ENCODE data around the gene MYBPC2. TPM values are rescaled to one million over a fixed set of nuclear protein-coding genes. Genes with fewer than 3 reads are reported as not detected.

Gene MYBPC2
- total and polyA plus RNA-seq, 9 of the 15 experiments (the other 6 are each of a cell fraction or from before 2014, with no cell fraction given) = 0.01 to 0.14 (median 0.04) TPM; not detected in 6

- no TSS peak for BruUV-seq (replicated peaks)
- Histone ChIP-seq H3K27me3 (ENCODE audit: control insufficient read depth in 2 of 2, insufficient read depth in 2 of 2, low read length in 2 of 2) (peaks cover 0 to 18% of the 10 kb centered on the region in 2 experiments; a peak in 2 of 5 replicates), H3K4me1 (replicated peaks in 1 of 2; ENCODE audit: control insufficient read depth in 2 of 2, insufficient read depth in 2 of 2, low read length in 2 of 2) (peaks cover 12 to 40% of the 10 kb centered on the region in 2 experiments; a peak in 4 of 5 replicates), H3K9ac (ENCODE audit: insufficient read depth in 1 of 2, low read depth in 2 of 2, low read length in 2 of 2) (peak overlapping the region in 1 of 2 experiments; percentile 53; a peak in 2 of 4 replicates), H3K4me3 (no peak overlapping the region), H3K4me2 (ENCODE audit: insufficient read depth, low read length) (peak overlapping the region; percentile 21), H3K36me3 (ENCODE audit: control insufficient read depth, insufficient read depth, low read length) (no peaks in the 10 kb centered on the region), H3K27ac (ENCODE audit: extremely low read depth, low read depth, low read length) (no peak overlapping the region), H3K79me2 (ENCODE audit: control insufficient read depth, insufficient read depth, low read length) (no peaks in the 10 kb centered on the region), H3K9me1 (ENCODE audit: control insufficient read depth, insufficient read depth, low read length) (no peaks in the 10 kb centered on the region), H4K20me1 (replicated peaks; ENCODE audit: control insufficient read depth, insufficient read depth, low read length) (no peaks in the 10 kb centered on the region), H2AFZ (ENCODE audit: low read depth, low read length) (peak overlapping the region; percentile 85), H3K9me3 (replicated peaks; ENCODE audit: control insufficient read depth, insufficient read depth, low read depth, low read length) (no peaks in the 10 kb centered on the region)
- peak; percentile 92 for ATAC-seq
- POLR2A ChIA-PET = interaction anchor here (0.6 to 1.5 kb wide), 7 partner anchors 8 to 109 kb away, joined by 3 to 9 read pairs (median 5); partner anchors contain the start of gene POLD1
- WGBS (ENCODE audit: insufficient coverage, low coverage, missing lambda C conversion rate) = 24% methylated on average over 23 of the region's 29 CpGs
- in situ Hi-C loops (cut with MboI) = no loop called here
- peak; percentile 89 for FAIRE-seq
- CTCF ChIA-PET (ENCODE audit: low intra/inter-chr PET ratio) = no interaction called here
- DNase-seq (ENCODE audit: extremely low read depth in 1 of 4, low spot score in 3 of 4) = peak; percentile 74 to 82 (median 78)
- intact Hi-C loops (cut with micrococcal nuclease) = no loop called here
- TF ChIP-seq NFIC (IDR thresholded peaks at IDR 0.05) (0 out of 2 replicates have a peak, but pooled peaks have one; percentile 10), ZNF12 (CRISPR knock-in tag; IDR thresholded peaks at IDR 0.05) (no peak), TAL1 (IDR thresholded peaks at IDR 0.05) (no peak), HNRNPUL1 (IDR thresholded peaks at IDR 0.05; ENCODE audit: low read length) (no peak), NR2C2 (CRISPR knock-in tag; IDR thresholded peaks at IDR 0.05) (no peak), NR2C2 (tag; IDR thresholded peaks at IDR 0.05) (0 out of 2 replicates have a peak, but pooled peaks have one; percentile 1), PTRF (tag; IDR thresholded peaks at IDR 0.05) (no peak), MYNN (IDR thresholded peaks at IDR 0.05) (no peak), MYNN (CRISPR knock-in tag; IDR thresholded peaks at IDR 0.05) (no peak), RCOR1 (IDR thresholded peaks at IDR 0.05; ENCODE audit: borderline replicate concordance in 1 of 2, low read depth in 2 of 2, low read length in 2 of 2) (peak in 1 of 2 experiments; percentile 56; a peak in 1 of 4 replicates), SRSF9 (IDR thresholded peaks at IDR 0.05; ENCODE audit: borderline replicate concordance, low read depth, low read length) (no peak), DEAF1 (CRISPR knock-in tag; IDR thresholded peaks at IDR 0.05) (no peak), HMG20B (CRISPR knock-in tag; IDR thresholded peaks at IDR 0.05) (no peak), ZNF41 (CRISPR knock-in tag; conservative IDR thresholded peaks at IDR 0.05) (no peak), THAP7 (CRISPR knock-in tag; IDR thresholded peaks at IDR 0.05) (no peak), CAMTA2 (CRISPR knock-in tag; conservative IDR thresholded peaks at IDR 0.05) (no peak), ZC3H4 (CRISPR knock-in tag; IDR thresholded peaks at IDR 0.05; ENCODE audit: borderline replicate concordance) (no peak), NFIX (CRISPR knock-in tag; IDR thresholded peaks at IDR 0.05; ENCODE audit: low read depth) (no peak), SNIP1 (IDR thresholded peaks at IDR 0.05; ENCODE audit: low read depth) (no peak)
- TF ChIP-seq, protein P1, sequence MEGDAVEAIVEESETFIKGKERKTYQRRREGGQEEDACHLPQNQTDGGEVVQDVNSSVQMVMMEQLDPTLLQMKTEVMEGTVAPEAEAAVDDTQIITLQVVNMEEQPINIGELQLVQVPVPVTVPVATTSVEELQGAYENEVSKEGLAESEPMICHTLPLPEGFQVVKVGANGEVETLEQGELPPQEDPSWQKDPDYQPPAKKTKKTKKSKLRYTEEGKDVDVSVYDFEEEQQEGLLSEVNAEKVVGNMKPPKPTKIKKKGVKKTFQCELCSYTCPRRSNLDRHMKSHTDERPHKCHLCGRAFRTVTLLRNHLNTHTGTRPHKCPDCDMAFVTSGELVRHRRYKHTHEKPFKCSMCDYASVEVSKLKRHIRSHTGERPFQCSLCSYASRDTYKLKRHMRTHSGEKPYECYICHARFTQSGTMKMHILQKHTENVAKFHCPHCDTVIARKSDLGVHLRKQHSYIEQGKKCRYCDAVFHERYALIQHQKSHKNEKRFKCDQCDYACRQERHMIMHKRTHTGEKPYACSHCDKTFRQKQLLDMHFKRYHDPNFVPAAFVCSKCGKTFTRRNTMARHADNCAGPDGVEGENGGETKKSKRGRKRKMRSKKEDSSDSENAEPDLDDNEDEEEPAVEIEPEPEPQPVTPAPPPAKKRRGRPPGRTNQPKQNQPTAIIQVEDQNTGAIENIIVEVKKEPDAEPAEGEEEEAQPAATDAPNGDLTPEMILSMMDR (IDR thresholded peaks at IDR 0.05 in 2 of 3, conservative IDR thresholded peaks at IDR 0.05 in 1 of 3; ENCODE audit: insufficient read depth in 2 of 3, low read depth in 1 of 3, low read length in 3 of 3) = peak; percentile 56 to 74 (median 69)
Observed at GRCh38 chr19:50465986-50466705, 33.5 kb downstream of the MYBPC2 start.

All from K562 (cell line).